Measurements from ENCODE around the gene KHDC3L.

Gene KHDC3L, protein sequence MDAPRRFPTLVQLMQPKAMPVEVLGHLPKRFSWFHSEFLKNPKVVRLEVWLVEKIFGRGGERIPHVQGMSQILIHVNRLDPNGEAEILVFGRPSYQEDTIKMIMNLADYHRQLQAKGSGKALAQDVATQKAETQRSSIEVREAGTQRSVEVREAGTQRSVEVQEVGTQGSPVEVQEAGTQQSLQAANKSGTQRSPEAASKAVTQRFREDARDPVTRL

DNA sequence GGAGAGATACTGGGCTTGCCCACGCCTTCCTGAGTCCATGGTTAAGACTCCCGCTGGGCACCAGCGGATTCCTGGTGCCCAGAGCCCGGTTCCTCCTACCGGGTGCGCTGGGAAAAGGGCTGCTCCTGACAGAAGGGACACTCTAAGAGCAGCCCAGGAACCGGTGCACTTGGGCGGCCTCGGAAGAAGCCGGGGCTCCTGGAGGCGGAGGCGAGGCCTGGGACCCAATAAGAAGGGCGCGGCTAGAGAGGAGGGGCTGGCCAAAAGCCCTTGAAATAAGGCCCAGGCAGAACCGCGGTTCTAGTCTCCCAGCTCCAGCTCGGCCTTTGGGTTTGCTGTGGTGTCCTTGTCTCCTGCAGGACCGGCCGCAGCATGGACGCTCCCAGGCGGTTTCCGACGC, at the start of gene KHDC3L:
TSS of gene KHDC3L (plus strand) at position 301 of the 400 bp plus-strand sequence. CDS start at position 373, 72 bp downstream.
- DNase-seq (ENCODE audit: low spot score) = no peak

DNA sequence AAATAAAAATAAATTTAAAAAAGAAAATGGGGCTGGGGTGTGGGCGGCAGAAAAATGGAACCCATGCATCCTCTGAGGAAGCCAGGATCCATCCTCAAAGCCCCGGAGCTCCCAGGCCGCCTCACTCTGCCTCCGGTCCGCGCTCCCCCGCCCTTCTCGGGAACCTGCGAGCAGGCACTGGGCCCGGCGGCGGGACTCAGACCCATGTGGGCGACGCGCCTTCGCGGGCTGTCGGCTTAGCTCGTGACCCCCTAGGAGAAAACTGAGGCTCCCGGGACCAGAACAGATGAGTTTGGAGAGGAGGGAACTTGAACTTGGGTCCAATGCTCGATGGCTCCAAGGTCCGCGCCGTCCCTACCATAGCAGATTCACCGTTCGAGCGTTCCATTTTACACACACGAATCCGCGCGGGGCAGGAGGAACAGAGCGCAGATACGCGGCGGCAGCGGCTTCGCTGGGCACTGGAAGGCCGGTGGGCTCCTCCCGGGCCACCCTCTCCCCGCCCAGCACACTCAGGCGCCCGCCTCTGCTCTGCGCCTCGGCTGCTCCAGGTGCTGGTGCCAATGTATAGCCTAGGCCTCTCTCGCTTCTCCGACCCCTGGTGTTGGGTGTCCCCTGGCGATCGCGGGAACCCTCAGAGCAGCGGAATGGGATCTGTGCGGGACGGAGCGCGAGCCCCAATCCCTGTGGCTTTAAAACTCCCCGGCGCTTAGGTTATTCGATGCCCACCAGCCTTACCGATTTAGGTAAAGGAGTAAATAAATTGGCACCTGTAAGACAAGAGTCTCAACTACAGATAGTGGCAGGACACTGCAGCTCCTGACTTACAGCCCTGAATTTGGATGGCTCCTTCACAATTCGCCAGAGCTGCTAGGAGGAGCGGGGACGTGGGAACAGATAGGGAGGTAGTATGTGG, 47.6 kb upstream of the KHDC3L start:
- DNase-seq (ENCODE audit: low spot score) = no peak

DNA sequence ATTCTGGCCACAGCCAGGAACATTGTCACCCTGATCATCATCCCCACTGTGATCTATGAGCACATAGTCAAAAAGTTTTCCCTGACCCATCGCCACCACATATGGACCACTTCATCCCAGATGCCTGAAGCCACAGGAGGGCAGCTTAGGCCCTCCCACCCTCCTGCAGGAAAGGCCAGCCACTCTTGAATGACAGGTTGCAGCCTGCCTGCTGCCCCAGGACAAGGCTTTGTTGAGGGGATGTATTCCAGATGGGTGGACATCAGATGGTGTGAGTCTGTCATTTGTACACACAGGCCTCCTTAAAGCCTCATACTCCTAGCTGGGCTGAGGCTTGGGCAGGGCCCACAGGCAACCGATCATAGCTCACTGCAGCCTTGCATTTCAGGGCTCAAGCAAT, 39.1 kb upstream of the KHDC3L start:
- no peak for DNase-seq (ENCODE audit: low spot score)

DNA sequence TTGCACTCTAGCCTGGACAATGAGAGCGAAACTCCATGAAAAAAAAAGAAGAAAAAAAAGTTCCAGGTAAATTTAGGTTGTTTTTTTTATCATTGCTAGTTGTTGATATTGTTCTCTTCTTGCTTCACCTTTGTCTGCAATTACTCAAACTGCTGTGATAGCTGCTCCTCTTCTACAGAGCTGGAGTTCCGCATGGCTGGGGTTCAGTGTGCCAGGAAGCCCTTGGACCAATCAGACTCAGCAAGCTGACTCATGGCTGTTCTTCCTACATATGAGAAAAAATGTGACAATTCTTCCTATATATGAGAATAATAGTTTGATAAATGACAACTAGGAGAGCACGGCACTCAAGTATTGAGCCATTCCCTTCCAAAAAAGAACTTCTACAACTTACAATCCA, 36.8 kb upstream of the KHDC3L start:
- DNase-seq (ENCODE audit: low spot score) = no peak

DNA sequence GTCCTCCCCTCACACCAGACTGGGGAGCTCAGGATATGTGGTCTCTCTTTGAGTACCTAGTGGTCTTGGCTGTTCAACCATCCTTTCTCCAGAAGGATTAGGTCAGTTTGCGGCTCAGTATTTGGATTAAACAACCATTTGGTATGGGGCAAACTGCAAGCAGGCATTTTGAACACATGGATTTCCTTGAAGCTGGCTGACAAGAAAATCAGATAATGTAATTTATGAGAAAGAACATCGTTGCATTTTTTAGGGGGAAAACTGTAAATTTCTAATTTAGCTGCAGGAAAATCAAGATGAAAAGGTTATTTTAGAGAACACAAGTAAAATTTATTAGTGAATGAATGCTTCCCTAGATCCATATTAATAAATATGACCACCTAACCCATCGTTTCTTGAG, 33.7 kb upstream of the KHDC3L start:
- no peak for DNase-seq (ENCODE audit: low spot score)

DNA sequence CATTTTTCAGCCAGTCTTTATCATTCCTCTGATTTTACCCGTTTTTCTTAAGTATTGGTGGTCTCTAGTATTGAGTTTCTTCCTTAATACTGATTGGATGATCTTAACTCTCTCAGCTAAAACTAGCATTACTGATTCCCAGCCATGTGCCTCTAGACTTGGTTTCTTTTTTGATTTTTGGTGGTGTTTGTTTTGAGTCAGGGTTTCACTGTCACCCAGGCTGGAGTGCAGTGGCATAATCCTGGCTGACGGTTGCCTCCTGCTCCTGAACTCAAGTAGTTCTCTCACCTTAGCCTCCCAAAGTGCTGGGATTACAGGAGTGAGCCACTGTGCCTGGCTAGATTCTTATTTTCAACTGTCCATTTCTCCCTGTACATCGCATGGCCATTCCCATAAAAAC, 33.3 kb upstream of the KHDC3L start:
- DNase-seq (ENCODE audit: low spot score) = no peak

DNA sequence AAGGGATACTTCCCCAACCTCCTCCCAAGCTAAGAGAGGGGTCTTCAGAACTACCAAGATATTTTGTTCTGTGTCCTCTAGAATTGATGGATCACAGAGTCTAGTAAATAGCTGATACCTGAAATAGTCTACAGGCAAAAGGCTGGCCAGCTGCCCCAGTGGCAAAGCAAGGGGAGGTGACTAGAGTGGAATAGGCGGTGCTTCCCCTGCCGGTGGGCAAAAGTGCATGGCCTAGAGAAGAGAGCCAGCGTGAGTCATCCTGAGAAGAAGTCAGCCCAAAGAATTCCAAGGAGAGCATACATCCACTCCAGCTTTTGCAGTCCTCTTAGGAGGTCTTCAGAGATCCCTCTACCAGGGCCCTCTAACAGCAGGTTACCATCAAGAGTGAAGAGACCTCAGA, 23.1 kb upstream of the KHDC3L start:
- no peak for DNase-seq (ENCODE audit: low spot score)

DNA sequence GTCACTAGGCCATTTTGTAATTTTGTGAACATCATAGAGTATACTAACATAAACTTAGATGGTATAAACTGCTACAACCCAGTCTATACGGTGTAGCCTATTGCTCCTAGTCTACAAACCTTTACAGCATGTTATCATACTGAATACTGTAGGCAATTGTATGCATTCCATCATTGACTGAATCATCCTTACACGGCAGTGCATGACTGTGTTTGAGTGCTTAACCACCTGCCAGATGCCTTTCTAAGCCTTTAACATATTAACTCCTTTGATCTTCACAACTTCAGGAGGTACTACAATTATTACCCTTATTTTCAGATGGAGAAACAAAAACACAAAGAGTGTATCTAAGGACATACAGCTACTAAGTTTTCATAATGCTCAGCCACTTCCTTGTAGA, 22.4 kb upstream of the KHDC3L start:
- DNase-seq (ENCODE audit: low spot score) = no peak

DNA sequence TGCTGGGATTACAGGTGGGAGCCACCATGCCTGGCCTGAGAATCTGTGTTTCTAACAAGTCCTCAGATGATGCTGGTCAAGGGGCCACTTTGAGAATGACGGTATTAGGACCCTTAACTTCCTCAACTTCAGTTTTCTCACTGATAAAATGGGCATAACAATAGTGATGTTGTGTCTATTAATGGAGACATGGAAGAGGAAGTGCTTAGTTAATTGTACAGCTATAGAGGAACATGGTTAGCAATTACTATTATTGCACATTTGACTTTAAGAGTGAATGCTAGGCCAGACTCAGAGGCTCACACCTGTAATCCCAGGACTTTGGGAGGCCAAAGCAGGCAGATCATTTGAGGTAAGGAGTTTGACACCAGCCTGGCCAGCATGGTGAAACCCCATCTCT, 21.1 kb upstream of the KHDC3L start:
- no peak for DNase-seq (ENCODE audit: low spot score)

DNA sequence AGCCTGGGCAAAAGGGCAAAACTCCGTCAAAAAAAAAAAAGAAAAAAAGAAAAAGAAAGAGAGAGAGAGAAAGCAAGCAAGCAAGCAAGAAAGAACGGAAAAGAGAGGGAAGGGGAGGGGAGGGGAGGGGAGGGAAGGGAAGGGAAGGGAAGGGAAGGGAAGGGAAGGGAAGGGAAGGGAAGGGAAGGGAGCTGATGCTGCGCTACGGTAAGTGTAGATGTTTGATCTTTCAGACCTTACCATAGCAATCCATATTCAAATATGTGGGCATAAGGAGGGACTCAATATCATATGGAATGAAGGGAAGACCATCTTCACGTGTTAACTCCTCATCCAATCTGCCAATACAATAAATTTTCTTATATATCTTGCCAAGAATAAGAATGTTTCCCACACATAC, 20.3 kb upstream of the KHDC3L start:
- DNase-seq (ENCODE audit: low spot score) = no peak

DNA sequence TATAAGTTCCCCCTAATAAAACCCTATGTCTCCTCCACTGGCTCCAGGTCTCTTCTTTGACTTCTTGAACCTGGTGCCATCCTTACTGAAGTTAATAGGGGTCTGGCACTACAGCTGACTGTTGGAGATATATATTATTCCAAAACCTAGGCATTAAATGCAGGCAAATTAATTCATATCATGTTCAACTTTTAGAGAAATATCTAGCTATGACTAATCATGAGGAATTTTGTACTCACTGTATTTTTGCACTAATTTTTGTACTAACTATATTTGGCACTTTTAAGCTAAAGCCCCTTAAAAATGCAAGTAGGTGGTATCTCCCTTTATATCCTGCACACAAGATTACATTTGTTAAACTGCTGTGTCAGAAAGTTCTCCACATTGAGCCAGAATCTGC, 19.3 kb upstream of the KHDC3L start:
- no peak for DNase-seq (ENCODE audit: low spot score)

DNA sequence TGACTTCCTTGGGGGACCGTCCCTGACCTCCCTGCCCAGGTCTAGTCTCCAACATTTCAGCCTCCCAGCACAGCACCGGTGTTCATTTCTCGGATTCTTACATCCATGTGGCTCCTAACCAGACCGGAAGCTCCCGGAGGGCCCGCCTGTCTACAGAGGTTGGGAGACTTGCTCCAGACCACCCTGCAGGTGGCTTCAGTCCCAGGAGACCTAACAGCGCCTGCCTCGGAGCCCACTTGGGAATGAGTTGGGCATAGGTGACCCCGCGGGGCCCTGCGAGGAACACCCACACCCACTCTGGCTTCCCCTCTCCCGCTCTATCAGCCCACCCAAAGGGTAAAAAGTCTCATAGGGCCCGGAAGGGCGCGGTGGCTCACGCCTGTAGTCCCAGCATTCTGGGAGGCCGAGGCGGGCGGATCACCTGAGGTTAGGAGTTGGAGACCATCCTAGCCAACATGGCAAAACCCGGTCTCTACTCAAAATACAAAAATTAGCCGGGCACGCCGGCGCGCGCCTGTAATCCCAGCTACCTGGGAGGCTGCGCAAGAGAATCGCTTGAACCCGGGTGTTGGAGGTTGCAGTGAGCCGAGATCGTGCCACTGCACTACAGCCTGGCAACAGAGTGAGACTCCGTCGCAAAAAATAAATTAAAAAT, 13.8 kb upstream of the KHDC3L start:
- DNase-seq (ENCODE audit: low spot score) = no peak

DNA sequence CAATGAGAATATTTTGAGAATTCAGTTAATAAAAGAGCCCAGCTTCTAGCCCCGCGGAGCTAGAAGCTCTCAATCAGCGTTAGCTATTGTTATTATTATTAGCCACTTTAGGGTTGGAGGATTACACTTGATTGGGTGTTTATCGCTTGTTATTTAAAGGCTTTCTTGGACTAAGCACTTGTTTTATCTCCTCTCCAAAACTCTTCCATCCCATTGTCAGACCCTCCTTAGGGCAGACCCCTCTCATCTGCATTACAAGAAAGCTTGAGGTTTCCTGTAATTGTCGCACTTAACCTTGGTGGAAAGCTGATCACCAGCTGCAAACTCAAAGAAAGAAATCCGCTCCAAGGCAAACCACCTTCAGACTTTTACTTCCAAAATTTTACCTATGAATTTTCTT, 13.1 kb upstream of the KHDC3L start:
- no peak for DNase-seq (ENCODE audit: low spot score)

DNA sequence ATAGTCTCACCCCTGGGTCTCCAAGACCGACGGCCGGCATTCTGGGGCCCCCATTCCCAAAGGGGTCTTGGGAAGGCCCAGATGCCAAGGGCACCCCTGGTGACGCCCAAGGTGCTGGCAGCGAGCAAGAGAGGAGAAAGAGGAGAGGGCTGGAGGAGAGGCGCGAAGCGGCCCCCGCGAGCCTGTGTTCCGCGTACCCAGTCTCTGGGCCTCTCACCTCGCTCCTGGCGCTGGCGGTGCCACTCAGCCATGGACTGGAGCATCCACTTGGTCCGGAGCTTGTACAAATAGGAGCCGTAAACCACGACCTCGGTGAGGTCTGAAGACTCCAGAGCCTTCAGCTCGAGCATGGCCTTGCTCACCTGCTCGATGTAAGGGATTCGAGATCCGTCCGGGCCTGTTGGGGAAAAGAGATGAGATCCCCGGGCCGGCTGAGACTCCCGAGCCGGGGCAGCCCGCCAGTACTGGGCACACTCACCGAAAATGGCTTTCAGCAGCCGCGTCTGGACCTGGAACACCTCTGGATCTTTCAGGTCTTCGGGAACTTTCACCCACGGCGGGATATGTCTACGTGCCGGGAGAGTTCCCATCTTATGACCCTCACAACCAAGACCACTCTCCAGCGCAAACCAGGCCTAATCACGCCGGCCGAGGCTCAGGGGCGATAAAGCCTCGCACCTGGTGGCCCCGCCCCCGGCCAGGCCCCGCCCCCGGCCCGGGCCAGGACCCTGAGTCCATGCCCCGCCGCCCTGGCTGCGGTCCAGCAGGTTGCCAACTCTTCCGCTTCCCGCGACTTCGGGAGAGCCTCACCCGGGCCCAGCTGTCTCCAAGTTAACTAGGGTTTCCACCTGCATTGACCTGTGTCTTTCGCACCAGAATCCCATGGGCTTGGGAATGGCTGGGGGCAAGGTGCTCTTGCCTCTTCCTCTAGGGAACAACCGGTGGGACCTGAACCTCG, 8.5 kb upstream of the KHDC3L start, which contains the start of gene DPPA5:
TSS of gene DPPA5 (minus strand) at position 641 of the 958 bp plus-strand sequence. CDS start at position 590, 51 bp downstream.
- DNase-seq (ENCODE audit: low spot score) = no peak

DNA sequence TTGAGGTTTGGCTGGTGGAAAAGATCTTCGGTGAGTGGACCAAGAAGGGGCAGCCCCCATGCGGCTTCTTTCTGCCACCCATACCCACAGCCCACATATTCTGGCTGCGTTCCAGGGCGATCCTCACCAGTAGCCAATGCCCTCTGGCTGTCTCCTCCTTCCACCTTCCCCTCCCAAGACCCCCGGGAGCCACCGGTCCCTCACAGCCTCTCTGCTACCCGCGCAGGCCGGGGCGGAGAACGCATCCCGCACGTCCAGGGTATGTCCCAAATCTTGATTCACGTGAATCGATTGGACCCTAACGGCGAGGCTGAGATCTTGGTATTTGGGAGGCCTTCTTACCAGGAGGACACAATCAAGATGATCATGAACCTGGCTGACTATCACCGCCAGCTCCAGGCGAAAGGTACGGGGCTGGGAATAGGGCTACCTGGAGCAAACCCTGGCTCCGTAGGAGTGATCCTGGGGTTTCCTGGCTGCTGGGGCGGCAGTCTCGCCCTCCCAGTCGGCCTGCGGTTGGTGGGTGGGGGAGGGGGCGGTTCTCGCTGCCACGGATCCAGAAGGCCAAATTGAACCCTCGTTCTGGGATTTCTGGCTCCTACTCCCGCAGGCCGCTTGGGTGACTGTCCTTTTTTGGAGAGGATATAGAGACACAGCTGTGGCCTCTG, 545 bp downstream of the KHDC3L start:
- no peak for DNase-seq (ENCODE audit: low spot score)

DNA sequence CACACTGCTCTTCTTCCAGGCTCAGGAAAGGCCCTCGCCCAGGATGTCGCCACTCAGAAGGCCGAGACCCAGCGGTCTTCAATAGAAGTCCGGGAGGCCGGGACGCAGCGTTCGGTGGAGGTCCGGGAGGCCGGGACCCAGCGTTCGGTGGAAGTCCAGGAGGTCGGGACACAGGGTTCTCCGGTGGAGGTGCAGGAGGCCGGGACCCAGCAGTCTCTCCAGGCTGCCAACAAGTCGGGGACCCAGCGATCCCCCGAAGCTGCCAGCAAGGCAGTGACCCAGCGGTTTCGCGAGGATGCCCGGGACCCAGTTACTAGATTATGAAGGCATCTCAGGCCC, 1.0 kb downstream of the KHDC3L start:
- DNase-seq (ENCODE audit: low spot score) = no peak

DNA sequence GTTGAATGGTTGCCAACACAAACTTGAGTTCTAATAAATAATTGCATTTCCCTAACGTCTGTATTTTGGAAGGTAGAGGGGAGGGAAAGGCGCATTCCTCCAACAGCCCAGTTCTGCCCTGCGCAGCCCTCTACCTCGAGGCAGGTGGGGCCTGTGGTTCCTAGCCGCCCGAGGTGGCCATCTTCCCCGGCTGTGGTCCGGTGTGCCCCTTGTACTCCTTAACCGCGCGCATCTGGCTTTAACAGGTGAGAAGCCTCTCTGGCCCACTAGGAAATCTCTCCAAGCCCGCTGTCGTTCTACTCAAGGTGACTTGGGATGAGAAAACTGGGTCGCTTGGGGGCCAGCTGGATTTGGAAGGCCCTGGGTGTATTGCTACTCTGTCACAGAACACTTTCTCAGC, 1.7 kb downstream of the KHDC3L start:
- DNase-seq (ENCODE audit: low spot score) = no peak

DNA sequence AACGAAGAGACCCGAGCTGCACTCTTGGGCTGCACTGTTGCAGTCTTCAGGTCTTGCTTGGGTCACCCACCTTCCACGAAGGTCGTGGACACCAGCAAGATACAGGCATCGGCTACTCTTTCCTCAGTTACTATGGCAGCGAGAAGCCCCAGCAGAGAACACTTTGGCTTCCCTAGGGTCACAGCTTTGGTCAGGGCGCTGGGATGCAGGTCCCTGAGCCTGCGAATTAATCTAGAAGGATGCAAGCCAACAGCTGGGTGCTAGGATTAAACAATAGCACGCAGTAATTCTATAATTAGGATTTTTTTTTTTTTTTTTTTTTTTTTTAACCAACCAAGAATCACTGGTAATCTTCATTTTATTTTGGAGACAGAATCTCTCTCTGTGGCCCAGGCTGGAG, 2.1 kb downstream of the KHDC3L start:
- DNase-seq (ENCODE audit: low spot score) = no peak

DNA sequence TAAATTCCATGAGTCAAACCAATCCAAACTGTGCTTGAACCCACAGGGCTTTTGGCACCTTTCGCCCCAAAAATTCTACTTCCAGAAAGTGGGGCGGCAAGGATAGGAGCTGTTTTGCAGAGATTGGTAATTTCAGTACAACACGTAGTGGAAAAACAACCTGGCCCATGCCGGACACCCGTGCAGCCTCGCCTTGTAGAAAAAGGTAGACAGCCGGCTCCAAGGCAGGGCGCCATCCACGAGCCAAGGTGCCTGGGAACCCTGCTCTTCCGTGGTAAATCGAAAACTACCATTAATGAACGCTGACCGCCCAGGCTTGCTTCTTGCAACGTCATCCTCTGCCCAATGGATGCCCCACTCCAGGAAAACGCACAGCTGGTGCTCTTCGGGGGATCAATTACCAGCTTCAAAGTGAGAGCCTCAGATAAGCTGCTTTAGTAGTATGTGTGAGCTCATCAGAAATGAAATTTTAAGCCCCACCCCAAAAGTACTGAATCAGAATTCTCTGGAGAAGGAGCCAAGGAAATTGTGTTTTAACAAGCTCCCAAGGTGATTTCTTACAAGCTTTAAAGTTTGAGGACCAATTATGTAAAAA, 5.4 kb downstream of the KHDC3L start:
- no peak for DNase-seq (ENCODE audit: low spot score)

DNA sequence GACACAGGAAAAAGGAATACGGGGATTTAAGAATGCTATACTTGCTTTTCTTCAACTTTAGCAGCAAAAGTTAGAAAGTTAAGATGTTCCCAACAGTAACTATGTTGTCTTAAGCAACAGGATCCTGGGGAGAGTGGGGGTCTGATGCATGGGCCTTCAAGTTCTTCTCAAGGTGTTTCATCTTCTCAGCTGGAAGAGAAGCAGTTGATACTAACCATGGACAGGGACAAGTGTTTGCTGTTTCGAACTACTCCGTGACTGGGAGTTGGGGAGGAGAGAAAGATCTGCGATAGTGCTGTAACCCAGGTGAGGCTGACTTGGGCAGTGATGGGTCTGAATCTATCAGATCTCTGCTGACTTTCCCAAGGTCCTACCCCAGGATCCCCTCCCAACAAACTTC, 6.2 kb downstream of the KHDC3L start:
- no peak for DNase-seq (ENCODE audit: low spot score)

DNA sequence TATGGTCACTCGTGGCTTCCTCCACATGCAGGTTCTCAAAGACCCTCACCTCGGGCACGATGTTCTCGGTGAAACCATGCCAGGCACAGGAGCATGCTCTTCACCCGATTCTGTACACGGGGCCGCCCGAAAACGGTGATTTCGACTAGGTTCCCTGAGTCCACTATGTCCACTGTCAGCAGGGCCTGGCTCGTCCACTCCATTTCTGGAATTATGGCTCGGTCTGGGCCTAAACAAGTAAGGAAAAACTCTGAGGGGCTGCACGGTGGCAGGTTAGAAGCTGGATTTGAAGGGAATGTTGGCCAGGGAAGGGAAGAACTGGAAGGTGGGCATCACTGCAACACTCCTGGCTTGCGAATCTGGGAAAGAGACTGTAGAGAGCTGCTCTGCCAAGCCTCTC, 6.7 kb downstream of the KHDC3L start:
- no peak for DNase-seq (ENCODE audit: low spot score)
